Fibroblast of the aortic adventitia (primary cell): ENCODE data around the gene FER1L5. TPM values are rescaled to one million over a fixed set of nuclear protein-coding genes. Genes with fewer than 3 reads are reported as not detected.

ENCODE experiments used
- DNase-seq: peaks from one replicate; pipeline ENCODE4 v3.0.0-alpha.2; 2010; ENCODE audit warnings: low read depth
- H3K4me3 ChIP-seq: 2 replicates; pipeline ENCODE4 v1.5.1; 2011; ENCODE audit warnings: low read depth, mild to moderate bottlenecking, control low read depth, low read length, moderate library complexity
- CTCF ChIP-seq: IDR thresholded peaks from 2 replicates; pipeline ENCODE4 v1.5.1; 2011; ENCODE audit warnings: mild to moderate bottlenecking, low read length, control low read depth, inconsistent platforms; ENCODE audit not compliant: insufficient read depth
- total RNA-seq: library from RNA; depleted of rRNA; stranded (reverse); fragments of >200 nt; gene quantifications from 2 replicates; pipeline ENCODE4 v1.2.3, GENCODE V29; 2012; ENCODE audit warnings: low replicate concordance

FER1L5 gene
- total RNA-seq, 1 donor = 0.18 TPM

- peak overlapping the region; percentile 85 for H3K4me3 ChIP-seq
- no peak for TF ChIP-seq CTCF
- DNase-seq = peak; percentile 13
These were observed 96.6 kb downstream of the FER1L5 start for GRCh38 chr2:96739076-96739632.

GRCh38 chr2:96739633-96740428, 97.3 kb downstream of the FER1L5 start, which contains the start of gene LMAN2L:
Gene LMAN2L (minus strand): TSS chr2:96740064. CDS start chr2:96740040, 24 bp downstream.
- peak within 1 kb of the TSS; percentile 85 for H3K4me3 ChIP-seq
- no peak for TF ChIP-seq CTCF
- DNase-seq = peak; percentile 96

GRCh38 chr2:96747061-96747617, 104.6 kb downstream of the FER1L5 start:
- no peak overlapping the region for H3K4me3 ChIP-seq
- no peak for DNase-seq
- no peak for TF ChIP-seq CTCF

GRCh38 chr2:96751800-96752199, 109.2 kb downstream of the FER1L5 start:
- TF ChIP-seq CTCF = no peak
- no peak overlapping the region for H3K4me3 ChIP-seq
- DNase-seq = no peak

- no peak for DNase-seq
- no peak for TF ChIP-seq CTCF
- no peak overlapping the region for H3K4me3 ChIP-seq
These were observed 111.2 kb downstream of the FER1L5 start for GRCh38 chr2:96753661-96754282.

- no peak overlapping the region for H3K4me3 ChIP-seq
- no peak for DNase-seq
- no peak for TF ChIP-seq CTCF
These were observed 111.8 kb downstream of the FER1L5 start for GRCh38 chr2:96754317-96754716.

Other genes starting within 250 kb of the FER1L5 start
- not detected in 2 replicates for gene NEURL3, start 137.4 kb upstream of the FER1L5 start, total RNA-seq
- 7.8 and 8.3 TPM in 2 replicates for gene ARID5A, start 106.0 kb upstream of the FER1L5 start, total RNA-seq
- gene KANSL3, start 4.5 kb upstream of the FER1L5 start, total RNA-seq = 39.7 and 45.6 TPM in 2 replicates
- 9.5 and 12.2 TPM in 2 replicates for gene LMAN2L, start 97.3 kb downstream of the FER1L5 start, total RNA-seq
- gene CNNM4, start 118.1 kb downstream of the FER1L5 start, total RNA-seq = 2.4 and 3.8 TPM in 2 replicates
- 2.2 and 6.9 TPM in 2 replicates for gene CNNM3, start 173.5 kb downstream of the FER1L5 start, total RNA-seq
- 2.3 and 6.0 TPM in 2 replicates for gene ANKRD23, start 201.3 kb downstream of the FER1L5 start, total RNA-seq
- 4.0 and 6.1 TPM in 2 replicates for gene ANKRD39, start 215.3 kb downstream of the FER1L5 start, total RNA-seq
- gene SEMA4C, start 227.3 kb downstream of the FER1L5 start, total RNA-seq = 15.4 and 20.4 TPM in 2 replicates